D721Med (cell line): ENCODE results near the gene UBE2L3.

Source experiments
- DNase-seq: peaks from one replicate; pipeline ENCODE4 v3.0.0; 2011; ENCODE audit warnings: low spot score; ENCODE audit not compliant: insufficient read length
- FAIRE-seq: peaks from 2 replicates; lab custom pipeline; 2011; peaks lifted over from hg19 to GRCh38; lab: Jason Lieb, UNC
- TF ChIP-seq, protein P1 (sequence below): IDR thresholded peaks from 2 replicates; pipeline ENCODE4 v1.5.1; 2012; ENCODE audit warnings: mild to moderate bottlenecking, control low read depth; ENCODE audit not compliant: insufficient read depth; ENCODE audit errors: missing control alignments

The UBE2L3 gene

DNA sequence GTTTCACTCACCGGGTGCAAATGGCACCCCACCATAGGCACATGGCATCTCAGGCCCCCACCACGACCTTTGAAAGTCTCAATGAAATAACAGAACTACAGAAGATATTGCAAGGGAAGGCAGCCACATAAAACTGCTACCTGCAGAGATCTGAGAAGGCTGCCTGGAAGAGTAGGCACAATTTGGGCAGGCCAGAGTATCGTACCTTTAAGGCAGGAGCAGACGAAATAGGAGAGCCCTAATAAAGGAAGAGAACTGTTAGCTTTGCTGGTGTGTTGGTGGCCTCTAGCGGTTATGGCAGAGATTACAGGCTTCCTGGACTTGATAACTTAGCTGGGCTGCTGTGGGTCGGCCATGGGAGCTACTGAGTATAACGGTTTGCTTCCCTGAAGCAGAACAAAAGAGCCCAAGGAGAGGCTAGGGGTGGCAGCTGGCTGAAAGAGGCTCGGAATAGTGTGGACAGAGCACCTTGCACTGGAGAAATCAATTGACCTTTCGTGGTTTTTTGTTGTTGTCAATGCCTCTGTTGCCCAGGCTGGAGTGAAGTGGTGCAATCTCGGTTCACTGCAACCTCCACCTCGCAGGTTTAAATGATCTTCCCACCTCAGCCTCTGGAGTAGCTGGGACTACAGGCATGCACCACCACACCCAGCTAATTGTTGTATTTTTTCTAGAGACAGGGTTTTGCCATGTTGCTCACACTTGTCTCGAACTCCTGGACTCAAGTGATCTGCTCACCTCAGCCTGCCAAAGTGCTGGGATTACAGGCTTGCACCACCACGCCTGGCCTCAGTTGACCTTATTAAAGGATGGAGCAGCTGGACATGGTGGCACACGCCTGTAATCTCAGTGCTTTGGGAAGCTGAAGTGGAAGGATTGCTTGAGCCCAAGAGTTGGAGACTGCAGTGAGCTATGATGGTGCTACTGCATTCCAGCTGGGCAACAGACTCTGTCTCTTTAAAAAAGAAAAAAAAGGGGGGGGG lies 79.4 kb downstream of the UBE2L3 start:
- FAIRE-seq (no peak), DNase-seq (peak; percentile 84)
- TF ChIP-seq, protein P1, sequence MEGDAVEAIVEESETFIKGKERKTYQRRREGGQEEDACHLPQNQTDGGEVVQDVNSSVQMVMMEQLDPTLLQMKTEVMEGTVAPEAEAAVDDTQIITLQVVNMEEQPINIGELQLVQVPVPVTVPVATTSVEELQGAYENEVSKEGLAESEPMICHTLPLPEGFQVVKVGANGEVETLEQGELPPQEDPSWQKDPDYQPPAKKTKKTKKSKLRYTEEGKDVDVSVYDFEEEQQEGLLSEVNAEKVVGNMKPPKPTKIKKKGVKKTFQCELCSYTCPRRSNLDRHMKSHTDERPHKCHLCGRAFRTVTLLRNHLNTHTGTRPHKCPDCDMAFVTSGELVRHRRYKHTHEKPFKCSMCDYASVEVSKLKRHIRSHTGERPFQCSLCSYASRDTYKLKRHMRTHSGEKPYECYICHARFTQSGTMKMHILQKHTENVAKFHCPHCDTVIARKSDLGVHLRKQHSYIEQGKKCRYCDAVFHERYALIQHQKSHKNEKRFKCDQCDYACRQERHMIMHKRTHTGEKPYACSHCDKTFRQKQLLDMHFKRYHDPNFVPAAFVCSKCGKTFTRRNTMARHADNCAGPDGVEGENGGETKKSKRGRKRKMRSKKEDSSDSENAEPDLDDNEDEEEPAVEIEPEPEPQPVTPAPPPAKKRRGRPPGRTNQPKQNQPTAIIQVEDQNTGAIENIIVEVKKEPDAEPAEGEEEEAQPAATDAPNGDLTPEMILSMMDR = peak; percentile 91

DNA sequence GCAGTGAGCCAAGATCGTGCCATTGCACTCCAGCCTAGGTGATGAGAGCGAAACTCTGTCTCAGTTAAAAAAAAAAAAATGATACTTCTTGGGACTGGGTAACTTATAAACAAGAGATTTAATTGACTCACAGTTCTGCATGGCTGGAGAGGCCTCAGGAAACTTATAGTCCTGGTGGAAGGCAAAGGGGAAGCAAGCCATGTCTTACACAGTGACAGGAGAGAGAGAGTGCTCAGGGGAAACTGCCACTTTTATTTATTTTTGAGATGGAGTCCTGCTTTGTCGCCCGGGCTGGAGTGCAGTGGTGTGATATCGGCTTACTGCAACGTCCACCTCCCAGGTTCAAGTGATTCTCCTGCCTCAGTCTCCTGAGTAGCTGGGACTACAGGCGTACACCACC lies 82.8 kb downstream of the UBE2L3 start:
- FAIRE-seq (no peak), DNase-seq (no peak)
- TF ChIP-seq, protein P1 = no peak

DNA sequence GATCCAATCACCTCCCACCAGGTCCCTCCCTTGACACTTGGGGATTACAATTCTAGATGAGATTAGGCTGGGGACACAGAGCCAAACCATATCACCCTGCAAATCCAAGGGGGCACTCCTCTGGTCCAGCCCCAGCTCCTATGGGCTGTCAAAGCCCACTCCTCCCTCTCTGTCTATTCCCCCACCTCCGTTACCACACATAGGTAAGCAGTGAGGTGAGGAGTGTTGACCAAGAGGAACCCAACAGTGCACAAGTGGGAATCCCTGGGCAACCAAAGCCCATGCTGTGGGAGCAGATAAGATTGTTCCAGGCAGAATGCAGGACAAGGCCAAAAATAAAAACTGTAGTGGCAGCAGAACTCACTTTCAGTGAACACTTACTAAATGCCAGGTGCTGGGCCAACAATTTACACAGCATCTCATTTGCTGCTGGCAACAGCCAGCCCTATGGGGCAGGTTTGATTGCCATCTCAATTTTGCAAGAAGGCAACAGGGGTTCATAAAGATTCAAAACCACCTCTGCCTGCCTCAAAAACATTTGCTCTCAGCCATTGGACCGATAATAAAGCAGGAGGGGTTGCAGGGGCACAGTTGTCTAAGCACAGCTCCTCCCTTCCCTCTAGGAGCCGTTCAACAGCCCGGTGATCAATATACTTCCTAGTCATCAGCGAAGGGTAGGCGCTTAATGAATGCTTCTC lies 83.5 kb downstream of the UBE2L3 start:
- FAIRE-seq (no peak), DNase-seq (no peak)
- TF ChIP-seq, protein P1 = no peak

DNA sequence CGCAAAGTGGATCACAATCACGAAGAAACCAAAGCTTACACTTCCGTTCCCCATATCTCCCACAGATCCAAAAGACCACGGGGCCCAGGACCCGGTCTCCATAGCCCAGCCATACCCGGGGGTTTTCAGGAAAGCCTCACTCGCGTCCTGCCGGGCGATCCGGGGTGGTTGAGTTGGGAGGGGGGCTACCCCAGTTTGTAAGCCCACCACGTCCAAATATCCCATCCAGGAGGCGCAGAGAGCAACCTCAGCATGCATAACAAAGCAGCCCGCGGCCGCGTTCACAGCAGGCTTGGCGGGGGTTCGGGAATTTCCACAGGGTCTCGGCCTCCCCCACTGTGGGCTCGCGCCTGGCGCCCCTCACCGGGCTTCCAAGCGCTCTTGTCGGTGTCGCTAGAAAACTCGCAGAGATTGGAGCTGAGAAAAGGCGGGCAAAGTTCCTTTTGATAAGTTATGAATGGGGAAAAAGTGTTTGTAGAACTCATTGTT lies 84.1 kb downstream of the UBE2L3 start:
- FAIRE-seq (no peak), DNase-seq (no peak)

DNA sequence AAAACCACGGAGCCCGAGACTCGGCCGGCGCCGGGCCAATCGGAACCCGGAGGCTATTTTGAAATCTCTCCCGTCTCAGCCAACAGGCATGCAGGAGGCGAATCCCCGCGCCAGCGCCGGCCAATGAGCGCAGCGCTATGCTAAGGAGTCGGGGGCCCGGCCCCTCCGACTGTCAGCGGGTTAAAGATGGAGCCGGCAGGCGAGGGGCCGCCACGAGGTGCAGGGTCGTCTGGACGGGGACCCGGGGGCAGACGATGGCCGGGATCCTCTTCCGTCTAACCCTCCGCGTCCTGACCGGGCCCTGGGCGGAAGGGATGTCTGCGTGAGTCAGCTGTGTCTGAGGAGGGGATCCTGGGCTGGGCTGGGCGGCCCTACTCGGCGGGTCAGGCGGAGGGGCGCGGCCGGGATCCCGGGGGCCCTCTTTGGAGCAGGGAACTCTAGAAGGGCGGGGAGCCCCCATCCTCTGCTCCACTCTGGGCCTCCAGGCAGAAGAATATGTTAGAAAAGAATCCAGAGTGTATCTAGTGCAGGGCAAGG lies 84.6 kb downstream of the UBE2L3 start:
- FAIRE-seq (no peak), DNase-seq (peak; percentile 98)
- TF ChIP-seq, protein P1 = no peak

More for the DNA sequence above, 84.1 kb downstream of the UBE2L3 start:
- TF ChIP-seq, protein P1 = no peak

DNA sequence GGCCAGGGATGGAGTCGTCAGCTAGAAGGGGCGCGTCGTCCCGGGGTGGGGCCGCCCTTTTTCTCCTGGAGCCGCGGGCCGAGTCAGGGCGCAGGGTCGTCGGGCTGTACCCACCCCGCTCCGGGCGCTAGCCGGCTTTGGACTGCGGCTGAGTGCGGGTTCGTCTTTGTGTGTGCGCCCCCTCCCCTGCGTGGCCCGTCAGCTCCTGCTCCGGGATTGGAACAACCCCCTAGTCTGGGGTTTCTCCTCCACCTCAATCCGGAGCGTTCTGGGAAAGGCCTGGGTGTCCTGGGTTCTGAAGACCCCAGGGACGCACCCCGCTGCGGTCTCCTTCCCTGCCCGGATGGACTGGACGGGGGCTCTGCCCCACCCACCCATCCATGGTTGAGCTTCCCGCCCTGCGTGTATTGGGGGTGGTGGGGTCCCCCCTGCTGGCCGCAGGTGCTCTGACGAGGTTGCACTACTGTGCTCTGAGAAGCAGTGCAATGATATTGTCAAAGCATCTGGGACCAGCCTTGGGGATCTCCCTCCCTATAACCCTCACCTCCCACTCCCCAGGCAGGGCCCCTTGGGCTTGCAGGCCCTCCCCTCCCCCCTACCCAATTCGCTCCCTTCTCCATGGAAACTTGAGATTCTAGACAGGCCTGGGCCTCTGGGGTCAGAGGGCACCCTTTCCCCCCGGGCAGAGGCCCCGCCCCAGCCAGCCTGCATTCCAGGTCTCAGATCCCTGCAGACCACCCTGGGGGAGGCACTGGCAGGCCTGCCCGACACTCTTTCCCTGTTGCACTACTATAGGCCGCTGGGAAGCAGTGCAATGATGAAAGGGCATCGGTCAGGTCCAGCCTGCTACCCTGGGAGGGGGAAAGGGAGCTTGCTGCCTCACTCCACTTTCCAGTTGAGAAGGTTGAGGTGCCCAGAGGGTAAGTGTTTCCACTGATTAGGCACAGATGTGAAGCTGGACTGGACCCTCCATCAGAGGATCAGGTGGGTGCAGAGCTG lies 85.3 kb downstream of the UBE2L3 start:
- FAIRE-seq (no peak), DNase-seq (no peak)
- TF ChIP-seq, protein P1 = no peak
